Caco-2 (cell line): ENCODE data around the gene DNMT3A. TPM values are rescaled to one million over a fixed set of nuclear protein-coding genes. Genes with fewer than 3 reads are reported as not detected.

Source experiments
- BruUV-seq: library from RNA; stranded (reverse); fragments of 400-500 nt; replicated peaks from 2 replicates; lab custom pipeline; 2021; lab: Mats Ljungman, UMichigan
- CTCF ChIA-PET: fragments of 300-600 bp; sonication (Branson Sonifier 250); formaldehyde crosslinking; loops from one replicate; lab custom pipeline; 2022; ENCODE audit warnings: antibody characterized with exemption; lab: Charles Lee
- POLR2A ChIA-PET: fragments of 300-600 bp; sonication (Branson Sonifier 250); formaldehyde crosslinking; loops from one replicate; lab custom pipeline; 2022; ENCODE audit warnings: antibody characterized with exemption; lab: Charles Lee
- DNase-seq, 2 experiments: peaks; one replicate each; pipeline versions ENCODE4 v3.0.0 to v3.0.0-alpha.2; 2020 to 2022
- H3K27me3 ChIP-seq: replicated peaks from 2 replicates; pipeline ENCODE4 v1.6.0; 2011; ENCODE audit warnings: low read length; ENCODE audit not compliant: control insufficient read depth, insufficient read depth
- H3K36me3 ChIP-seq: 2 replicates; pipeline ENCODE4 v1.5.1; 2011; ENCODE audit warnings: low read length; ENCODE audit not compliant: control insufficient read depth, insufficient read depth
- H3K4me1 ChIP-seq: fragments of 250-450 bp; sonication (Bioruptor Pico); 2 replicates; pipeline ENCODE4 v1.5.1; 2020; ENCODE audit warnings: mild to moderate bottlenecking
- H3K4me3 ChIP-seq: 2 replicates; pipeline ENCODE4 v1.5.1; 2011; ENCODE audit warnings: low read depth, mild to moderate bottlenecking, control low read depth, low read length
- H3K9me3 ChIP-seq: fragments of 250-450 bp; sonication (Bioruptor Pico); 2 replicates; pipeline ENCODE4 v1.5.1; 2020; ENCODE audit warnings: mild to moderate bottlenecking, moderate library complexity
- H3K27ac Mint-ChIP-seq: one replicate; pipeline ENCODE4 v1.8.0; 2022; ENCODE audit warnings: mixed read lengths; ENCODE audit not compliant: unreplicated experiment
- H3K27me3 Mint-ChIP-seq: one replicate; pipeline ENCODE4 v1.8.0; 2022; ENCODE audit warnings: mixed read lengths; ENCODE audit not compliant: insufficient read depth, unreplicated experiment
- H3K36me3 Mint-ChIP-seq: one replicate; pipeline ENCODE4 v1.8.0; 2022; ENCODE audit warnings: mild to moderate bottlenecking, mixed read lengths; ENCODE audit not compliant: insufficient read depth, unreplicated experiment
- H3K4me1 Mint-ChIP-seq: one replicate; pipeline ENCODE4 v1.8.0; 2022; ENCODE audit warnings: low read depth, mixed read lengths; ENCODE audit not compliant: unreplicated experiment
- H3K4me3 Mint-ChIP-seq: one replicate; pipeline ENCODE4 v1.8.0; 2022; ENCODE audit warnings: mild to moderate bottlenecking, moderate library complexity, mixed read lengths; ENCODE audit not compliant: unreplicated experiment
- H3K9me3 Mint-ChIP-seq: one replicate; pipeline ENCODE4 v1.8.0; 2022; ENCODE audit warnings: mixed read lengths; ENCODE audit not compliant: unreplicated experiment
- CTCF ChIP-seq, 2 experiments: fragments of 200-600 bp in 1 of 2; IDR thresholded peaks; 1 replicate in 1 of 2; 2 replicates in 1 of 2; pipeline versions ENCODE4 v1.5.1 to v1.8.0; 2011 to 2022; ENCODE audit warnings: antibody characterized with exemption in 1 of 2, control low read depth in 1 of 2, inconsistent platforms in 1 of 2, low read depth in 1 of 2, low read length in 1 of 2, mild to moderate bottlenecking in 1 of 2, moderate library complexity in 1 of 2; ENCODE audit not compliant: insufficient read depth in 1 of 2, severe bottlenecking in 1 of 2, unreplicated experiment in 1 of 2
- intact Hi-C: fragments of 100-400 bp; cut with micrococcal nuclease; formaldehyde crosslinking; loops from one replicate; pipeline ENCODE4 v1.10.0; 2022; ENCODE audit not compliant: unreplicated experiment
- total RNA-seq: library from RNA; stranded (reverse); gene quantifications from 2 replicates; pipeline ENCODE4 v1.2.3, GENCODE V29; 2022

The DNMT3A gene
- total RNA-seq, 1 experiment from 2014 or later, result 72.2 TPM

- Histone ChIP-seq H3K36me3 (no peaks in the 10 kb centered on the region), H3K9me3 (no peaks in the 10 kb centered on the region), H3K4me1 (no peaks in the 10 kb centered on the region), H3K27me3 (no peaks in the 10 kb centered on the region), H3K4me3 (no peak overlapping the region)
- no peaks in the 10 kb centered on the region for H3K27me3 Mint-ChIP-seq
- POLR2A ChIA-PET, result no interaction called here
- intact Hi-C loops, result no loop called here
- DNase-seq, result no peak
- CTCF ChIA-PET, result no interaction called here
- H3K9me3 Mint-ChIP-seq, result no peaks in the 10 kb centered on the region
- H3K36me3 Mint-ChIP-seq, result no peaks in the 10 kb centered on the region
- BruUV-seq, result no TSS peak
- no peak overlapping the region for H3K27ac Mint-ChIP-seq
- peaks cover 6% of the 10 kb centered on the region for H3K4me1 Mint-ChIP-seq
- peak; percentile 40 for TF ChIP-seq CTCF (IDR thresholded peaks at IDR 0.05; ENCODE audit: insufficient read depth in 1 of 2, low read depth in 1 of 2, low read length in 1 of 2, severe bottlenecking in 1 of 2, unreplicated experiment in 1 of 2)
- no peak overlapping the region for H3K4me3 Mint-ChIP-seq
Observed at GRCh38 chr2:25201265-25201664, 140.5 kb downstream of the DNMT3A start.

- no peak overlapping the region for H3K4me3 Mint-ChIP-seq
- CTCF ChIA-PET, result interaction anchor here (0.6 kb wide), 1 partner anchor 223 kb away, joined by 3 read pairs; no protein-coding TSS in a partner anchor
- BruUV-seq, result no TSS peak
Observed at GRCh38 chr2:25198576-25198975, 143.1 kb downstream of the DNMT3A start.

GRCh38 chr2:25198209-25198525 is 143.6 kb downstream of the DNMT3A start:
- ChIA-PET CTCF (interaction anchor here (4.1 kb wide), 1 partner anchor 32 kb away, joined by 30 read pairs; no protein-coding TSS in a partner anchor), POLR2A (no interaction called here)
- no peak overlapping the region for H3K4me3 ChIP-seq
- H3K4me3 Mint-ChIP-seq, result no peak overlapping the region
- no peak for TF ChIP-seq CTCF (IDR thresholded peaks at IDR 0.05; ENCODE audit: insufficient read depth in 1 of 2, low read depth in 1 of 2, low read length in 1 of 2, severe bottlenecking in 1 of 2, unreplicated experiment in 1 of 2)
- H3K27me3 Mint-ChIP-seq, result no peaks in the 10 kb centered on the region
- peaks cover 6% of the 10 kb centered on the region for H3K4me1 Mint-ChIP-seq
- H3K36me3 ChIP-seq, result no peaks in the 10 kb centered on the region
- BruUV-seq, result no TSS peak
- H3K4me1 ChIP-seq, result no peaks in the 10 kb centered on the region
- H3K27me3 ChIP-seq, result no peaks in the 10 kb centered on the region
- DNase-seq, result no peak
- H3K36me3 Mint-ChIP-seq, result no peaks in the 10 kb centered on the region
- no peaks in the 10 kb centered on the region for H3K9me3 Mint-ChIP-seq
- H3K27ac Mint-ChIP-seq, result no peak overlapping the region
- H3K9me3 ChIP-seq, result no peaks in the 10 kb centered on the region
- intact Hi-C loops, result loop anchor here (10.0 kb wide), 2 partner anchors 153 to 783 kb away; partner anchors contain the start of gene EFR3B

More at GRCh38 chr2:25198576-25198975, 143.1 kb downstream of the DNMT3A start:
- H3K4me1 ChIP-seq, result no peaks in the 10 kb centered on the region
- peaks cover 6% of the 10 kb centered on the region for H3K4me1 Mint-ChIP-seq
- TF ChIP-seq CTCF (IDR thresholded peaks at IDR 0.05; ENCODE audit: insufficient read depth in 1 of 2, low read depth in 1 of 2, low read length in 1 of 2, severe bottlenecking in 1 of 2, unreplicated experiment in 1 of 2), result no peak
- intact Hi-C loops, result loop anchor here (10.0 kb wide), 2 partner anchors 154 to 784 kb away; partner anchors contain the start of gene EFR3B
- H3K9me3 Mint-ChIP-seq, result no peaks in the 10 kb centered on the region
- H3K27me3 ChIP-seq, result no peaks in the 10 kb centered on the region
- H3K36me3 ChIP-seq, result no peaks in the 10 kb centered on the region
- no peaks in the 10 kb centered on the region for H3K27me3 Mint-ChIP-seq
- H3K36me3 Mint-ChIP-seq, result no peaks in the 10 kb centered on the region
- no peak overlapping the region for H3K4me3 ChIP-seq
- DNase-seq, result no peak
- no peak overlapping the region for H3K27ac Mint-ChIP-seq
- POLR2A ChIA-PET, result no interaction called here
- no peaks in the 10 kb centered on the region for H3K9me3 ChIP-seq
